ENCODE data around the gene SRM. TPM values are rescaled to one million over a fixed set of nuclear protein-coding genes. Genes with fewer than 3 reads are reported as not detected.
A peak's percentile ranks its signal among the peaks of the same experiment; 100 is the strongest.
"Not testable (repeated sequence)": the region's sequence is repeated elsewhere in the genome, so short reads cannot be mapped to it uniquely, and the experiment has no call there.

SRM gene
- total RNA-seq, 3 donors from 2014 or later, result 33.5 to 71.4 (median 39.7) TPM

GRCh38 chr1:11019971-11020370 is 39.8 kb downstream of the SRM start:
- H3K4me1 ChIP-seq, result no peaks in the 10 kb centered on the region
- no peak overlapping the region for H3K27ac ChIP-seq
- no peak for TF ChIP-seq POLR2AphosphoS5 (IDR thresholded peaks at IDR 0.05)
- TF ChIP-seq CTCF (IDR thresholded peaks at IDR 0.05), result no peak
- no peak for TF ChIP-seq POLR2A (IDR thresholded peaks at IDR 0.05)
- H3K9me3 ChIP-seq, result no peaks in the 10 kb centered on the region
- no peaks in the 10 kb centered on the region for H3K27me3 ChIP-seq
- peaks cover 5% of the 10 kb centered on the region for H3K36me3 ChIP-seq
- intact Hi-C loops (cut with DNase I; ENCODE audit: low total_unique reads), result no loop called here
- no peak for DNase-seq (ENCODE audit: low spot score in 2 of 2)
- H3K4me3 ChIP-seq, result no peak overlapping the region

DNA sequence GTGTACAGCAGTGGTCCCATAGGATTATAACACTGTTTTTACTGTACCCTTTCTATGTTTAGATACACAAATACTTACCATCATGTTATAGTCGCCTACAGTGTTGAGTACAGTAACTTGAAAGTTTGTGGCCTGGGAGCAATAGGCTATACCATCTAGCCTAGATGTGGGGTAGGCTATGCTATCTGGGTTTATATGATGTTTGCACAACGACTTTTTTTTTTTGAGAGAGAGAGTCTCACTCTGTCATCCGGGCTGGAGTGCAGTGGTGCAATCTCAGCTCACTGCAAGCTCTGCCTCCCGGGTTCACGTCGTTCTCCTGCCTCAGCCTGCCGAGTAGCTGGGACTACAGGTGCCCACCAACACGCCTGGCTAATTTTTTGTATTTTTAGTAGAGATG is 40.5 kb downstream of the SRM start:
- H3K4me3 ChIP-seq; H3K9me3 ChIP-seq; H3K4me1 ChIP-seq; H3K27ac ChIP-seq; H3K36me3 ChIP-seq; DNase-seq (ENCODE audit: low spot score in 2 of 2); H3K27me3 ChIP-seq; intact Hi-C loops (cut with DNase I; ENCODE audit: low total_unique reads): not testable (repeated sequence)

- no peak for TF ChIP-seq POLR2AphosphoS5 (IDR thresholded peaks at IDR 0.05)
- no peak for TF ChIP-seq POLR2A (IDR thresholded peaks at IDR 0.05)
- TF ChIP-seq CTCF (IDR thresholded peaks at IDR 0.05), result no peak
- DNase-seq (ENCODE audit: low spot score in 2 of 2), result no peak
- intact Hi-C loops (cut with DNase I; ENCODE audit: low total_unique reads), result no loop called here
- Histone ChIP-seq H3K4me3 (peak overlapping the region; percentile 95 to 99 (median 99)), H3K9me3 (no peaks in the 10 kb centered on the region), H3K27ac (peak overlapping the region; percentile 97 to 98), H3K36me3 (no peaks in the 10 kb centered on the region), H3K27me3 (no peaks in the 10 kb centered on the region), H3K4me1 (peaks cover 0 to 14% of the 10 kb centered on the region in 2 donors)
Observed at GRCh38 chr1:11013160-11013531, 46.7 kb downstream of the SRM start.

DNA sequence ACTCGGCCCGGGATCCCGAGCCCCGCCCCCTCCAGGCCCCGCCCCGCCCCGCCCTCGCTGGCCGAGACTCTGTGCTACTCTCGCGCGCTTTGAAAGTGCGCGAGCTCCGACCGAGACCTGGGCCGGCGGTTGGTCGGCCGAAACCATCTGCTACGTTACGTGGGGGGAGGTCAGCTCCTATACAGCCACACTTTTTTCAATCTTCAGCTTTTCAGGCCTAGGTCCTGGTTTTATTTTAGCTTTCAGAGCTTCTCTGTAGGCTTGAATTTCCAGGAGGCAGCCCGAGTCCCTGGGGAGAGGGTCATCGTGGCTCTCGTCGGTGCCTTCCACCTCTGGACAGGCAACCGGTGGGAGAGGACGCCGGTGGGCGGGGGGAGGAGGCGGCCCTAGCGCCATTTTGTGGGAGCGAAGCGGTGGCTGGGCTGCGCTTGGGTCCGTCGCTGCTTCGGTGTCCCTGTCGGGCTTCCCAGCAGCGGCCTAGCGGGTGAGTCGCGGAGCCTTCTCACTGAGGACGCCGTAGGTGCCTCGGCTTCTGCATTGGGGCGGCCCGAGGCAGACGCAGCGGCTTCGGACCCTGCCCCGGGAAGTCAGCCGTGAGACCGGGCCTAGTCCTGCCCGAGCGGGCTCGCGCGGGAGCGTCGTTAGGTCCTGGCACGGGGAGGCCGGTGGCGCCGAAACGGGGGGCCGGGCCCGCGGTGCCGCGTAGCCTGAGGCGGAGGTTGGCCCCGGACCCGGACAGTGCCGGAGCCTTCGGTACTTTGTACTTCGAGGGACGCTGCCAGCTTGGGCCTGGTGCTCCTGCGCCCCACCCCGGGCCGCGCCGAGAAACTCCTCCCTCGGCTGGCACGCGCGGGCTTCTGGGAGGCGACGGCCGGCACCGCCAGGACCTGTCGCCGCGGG is 47.3 kb downstream of the SRM start, which contains the start of gene TARDBP:
Gene TARDBP, plus strand, starts transcription at position 395 of the 900 bp plus-strand sequence. CDS start 1,074 bp downstream, outside the sequence.
- Histone ChIP-seq H3K4me3 (peak within 1 kb of the TSS; percentile 95 to 99 (median 99)), H3K27ac (peak within 1 kb of the TSS; percentile 97 to 98), H3K4me1 (peaks cover 0 to 14% of the 10 kb centered on the region in 2 donors), H3K36me3 (no peaks in the 10 kb centered on the region), H3K9me3 (no peaks in the 10 kb centered on the region), H3K27me3 (no peaks in the 10 kb centered on the region)
- TF ChIP-seq POLR2AphosphoS5 (IDR thresholded peaks at IDR 0.05) (peak; percentile 91 to 98 (median 98)), POLR2A (IDR thresholded peaks at IDR 0.05) (peak; percentile 93), CTCF (IDR thresholded peaks at IDR 0.05) (peak in 1 of 3 donors; percentile 24)
- peak; percentile 85 to 88 for DNase-seq (ENCODE audit: low spot score in 2 of 2)
- intact Hi-C loops (cut with DNase I; ENCODE audit: low total_unique reads), result no loop called here

Other genes starting within 250 kb of the SRM start
- gene TARDBP, start 47.4 kb downstream of the SRM start, total RNA-seq, result 100 to 1,000 TPM; 113 to 165 (median 142) TPM
- gene MASP2, start 12.8 kb downstream of the SRM start, total RNA-seq, result not detected
- gene EXOSC10, start 39.9 kb upstream of the SRM start, total RNA-seq, result 10 to 100 TPM; 57.9 to 97.6 (median 77.7) TPM
- gene ANGPTL7, start 129.3 kb upstream of the SRM start, total RNA-seq, result 10 to 100 TPM in 2 of 3 donors, 1 to 10 TPM in 1; 6.6 to 30.3 (median 20.0) TPM
- gene MTOR, start 202.5 kb upstream of the SRM start, total RNA-seq, result 10 to 100 TPM; 36.8 to 48.4 (median 46.5) TPM
- gene UBIAD1, start 213.2 kb upstream of the SRM start, total RNA-seq, result 10 to 100 TPM; 13.4 to 20.6 (median 16.4) TPM